ENCODE measurements around the gene TUG1.

GRCh38 chr22:30930228-30930627, 38.8 kb upstream of the TUG1 start:
- TF ChIP-seq POLR2A (IDR thresholded peaks at IDR 0.05; ENCODE audit: low read depth, low read length) (no peak), POU2F2 (IDR thresholded peaks at IDR 0.05; ENCODE audit: low read depth, low read length) (no peak), POLR2AphosphoS5 (IDR thresholded peaks at IDR 0.05; ENCODE audit: low read depth, low read length) (no peak), SPI1 (IDR thresholded peaks at IDR 0.05; ENCODE audit: low read depth, low read length) (no peak), PAX5 (IDR thresholded peaks at IDR 0.05; ENCODE audit: insufficient read depth, low read length, severe bottlenecking) (no peak), TAF1 (IDR thresholded peaks at IDR 0.05; ENCODE audit: low read depth, low read length) (no peak)

Data from GM12891 (cell line).